ENCODE results near the gene PIRT.

Gene PIRT

DNA sequence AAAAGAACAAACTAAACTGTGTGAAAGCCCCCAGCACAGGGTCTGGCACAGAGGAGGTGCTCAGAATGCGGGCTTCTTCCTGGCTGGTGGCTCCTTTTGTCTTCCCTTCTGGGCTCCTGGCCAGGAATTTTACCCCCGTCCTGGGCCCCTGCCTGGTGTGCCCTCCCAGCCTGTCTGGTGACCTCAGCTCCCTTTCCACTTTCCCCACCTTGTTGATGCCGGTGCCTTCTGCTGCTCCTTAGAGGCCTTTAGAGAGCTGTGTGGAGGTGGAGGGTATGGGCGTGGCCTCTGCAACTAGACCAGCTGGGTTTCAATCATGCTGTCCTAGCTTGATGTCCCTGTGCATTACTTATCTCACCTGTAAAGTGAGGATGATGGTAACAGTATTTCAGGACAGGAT lies 16.8 kb downstream of the PIRT start:
- no peak for DNase-seq

GRCh38 chr17:10815319-10815718 lies 22.6 kb downstream of the PIRT start:
- no peak for DNase-seq

DNA sequence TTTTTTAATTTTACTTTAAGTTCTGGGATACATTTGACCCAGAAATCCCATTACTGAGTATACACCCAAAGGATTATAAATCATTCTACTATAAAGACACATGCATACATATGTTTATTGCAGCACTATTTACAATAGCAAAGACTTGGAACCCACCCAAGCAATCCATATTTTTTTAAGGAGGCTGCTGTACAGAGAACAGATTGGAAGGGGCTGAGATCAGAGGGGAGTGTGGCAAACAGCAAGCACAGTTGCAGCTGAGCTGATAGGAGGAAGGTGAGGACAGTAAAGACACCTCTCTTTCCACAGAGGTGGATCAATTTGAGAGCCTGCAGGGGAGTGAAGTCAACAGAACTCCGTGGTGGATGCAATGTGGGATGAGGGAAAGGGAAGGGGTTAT lies 23.8 kb downstream of the PIRT start:
- DNase-seq, result no peak

GRCh38 chr17:10812674-10813073 lies 25.2 kb downstream of the PIRT start:
- no peak for DNase-seq

DNA sequence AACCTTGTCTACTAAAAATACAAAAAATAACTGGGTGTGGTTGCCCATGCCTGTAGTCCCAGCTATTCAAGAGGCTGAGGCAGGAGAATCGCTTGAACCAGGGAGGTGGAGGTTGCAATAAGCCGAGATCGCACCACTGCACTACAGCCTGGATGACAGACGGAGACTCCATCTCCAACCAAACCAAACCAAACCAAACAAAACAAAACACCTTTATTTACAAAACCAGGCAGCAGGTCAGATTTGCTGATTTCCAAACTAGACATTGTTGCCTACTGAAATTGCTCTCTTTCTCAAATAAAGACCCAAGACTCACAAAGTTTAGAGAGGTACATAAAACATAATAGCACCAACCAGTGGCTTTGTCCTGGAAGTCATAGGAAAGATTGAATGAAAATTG lies 28.3 kb downstream of the PIRT start:
- DNase-seq, result no peak

DNA sequence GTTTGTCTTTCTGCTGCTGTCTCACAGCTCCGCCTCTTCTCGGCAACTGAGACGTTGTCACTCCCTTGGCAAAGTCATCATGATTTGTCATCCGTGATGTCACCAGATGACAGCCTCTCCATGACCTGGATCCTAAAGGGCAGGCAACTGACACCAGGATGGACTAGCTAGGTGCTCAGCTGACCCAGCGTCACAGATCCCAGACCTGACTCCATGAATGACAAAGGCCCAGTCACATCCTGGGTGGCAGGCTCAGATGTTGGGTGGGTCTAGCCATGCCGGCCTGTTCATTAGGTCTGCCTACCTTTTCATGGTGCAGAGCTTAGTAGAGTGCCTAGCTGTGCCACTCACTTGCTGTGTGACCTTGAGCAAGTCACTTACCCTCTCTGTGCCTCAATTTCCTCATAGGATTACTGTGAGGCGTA lies 30.2 kb downstream of the PIRT start:
- no peak for DNase-seq

DNA sequence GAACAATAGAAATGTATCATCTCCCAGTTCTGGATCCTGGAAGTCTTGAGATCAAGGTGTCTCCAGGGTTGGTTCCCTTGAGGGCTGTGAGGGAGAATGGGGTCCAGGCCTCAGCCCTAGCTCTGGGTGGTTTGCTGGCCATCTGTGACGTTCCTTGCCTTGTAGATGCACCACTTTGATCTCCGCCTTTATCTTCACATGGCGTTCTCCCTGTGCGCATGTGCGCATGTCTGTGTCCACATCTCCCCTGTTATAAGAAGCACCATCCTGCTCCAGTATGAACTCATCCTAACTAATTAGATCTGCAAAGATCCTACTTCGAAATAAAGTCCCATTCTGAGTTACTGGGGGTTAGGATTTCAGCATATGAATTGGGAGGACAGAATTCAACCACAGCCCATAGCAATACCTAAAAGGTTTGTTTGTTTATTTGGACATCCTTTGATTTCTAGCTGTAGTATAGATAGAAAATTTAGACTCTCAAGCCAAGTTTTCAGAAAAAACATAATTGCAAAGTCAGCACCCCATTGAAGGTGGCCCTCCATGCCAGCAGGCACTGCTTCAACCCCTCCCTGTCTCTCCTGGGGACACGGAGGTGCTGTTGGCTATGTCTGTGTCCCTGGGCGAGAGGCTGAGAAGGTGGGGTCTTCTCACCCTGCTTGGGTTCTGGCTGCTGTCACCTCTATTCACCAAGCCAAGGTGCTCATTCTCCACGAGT lies 31.2 kb downstream of the PIRT start:
- no peak for DNase-seq

GRCh38 chr17:10805911-10806310 lies 32.0 kb downstream of the PIRT start:
- no peak for DNase-seq

- no peak for DNase-seq
Measured at GRCh38 chr17:10804546-10804945, 33.3 kb downstream of the PIRT start.

GRCh38 chr17:10803830-10804475 lies 33.9 kb downstream of the PIRT start, which contains the start of gene TMEM238L:
Gene TMEM238L (minus strand): TSS chr17:10804099. CDS start chr17:10803963, 136 bp downstream.
- DNase-seq, result no peak

GRCh38 chr17:10803350-10803749 lies 34.5 kb downstream of the PIRT start:
- no peak for DNase-seq

GRCh38 chr17:10802496-10803284 lies 35.2 kb downstream of the PIRT start:
- no peak for DNase-seq

GRCh38 chr17:10799407-10799806 lies 38.5 kb downstream of the PIRT start:
- no peak for DNase-seq

- DNase-seq, result no peak
Measured at GRCh38 chr17:10798910-10799309, 39.0 kb downstream of the PIRT start.

- DNase-seq, result no peak
Measured at GRCh38 chr17:10798332-10798749, 39.5 kb downstream of the PIRT start.

DNA sequence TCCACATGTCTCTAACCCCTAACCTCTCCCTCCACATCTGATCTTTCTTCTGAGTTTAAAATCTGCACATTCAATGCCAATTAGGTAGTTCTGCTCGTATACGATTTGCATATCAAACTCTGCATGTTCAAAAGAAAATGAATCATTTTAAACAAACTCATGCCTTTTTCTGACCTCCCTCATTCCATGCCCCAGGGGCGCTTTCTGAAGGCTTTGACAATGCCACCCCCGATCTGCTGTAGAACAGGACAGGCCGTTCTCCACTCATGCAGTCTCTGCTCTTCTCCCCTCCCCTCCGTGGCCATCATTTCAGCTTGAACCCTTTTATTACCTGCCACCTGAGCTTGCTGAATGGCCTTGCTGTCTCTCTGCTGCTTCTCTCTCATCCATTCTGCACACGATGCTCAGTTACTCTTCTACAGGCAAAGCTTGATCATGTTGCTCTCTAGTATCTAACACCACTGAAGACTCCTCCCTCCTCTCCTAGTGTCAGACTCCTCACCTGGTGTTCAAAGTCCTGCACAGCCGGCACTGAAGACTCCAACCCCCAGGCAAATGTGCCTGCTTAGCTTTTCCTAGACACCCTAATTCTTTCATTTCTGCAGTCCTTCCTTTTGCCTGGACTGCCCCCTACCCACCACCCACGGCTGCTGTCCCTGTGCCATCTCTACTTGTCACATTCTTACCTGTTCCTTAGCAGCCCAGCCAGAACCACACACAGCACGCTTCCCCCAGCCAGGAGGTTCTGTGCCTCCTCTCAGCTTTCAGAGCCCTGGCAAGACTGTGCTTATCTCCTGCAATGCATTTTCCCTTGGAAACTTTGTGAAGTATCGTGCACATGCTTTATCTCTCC lies 40.2 kb downstream of the PIRT start:
- DNase-seq, result no peak

GRCh38 chr17:10793816-10794215 lies 44.1 kb downstream of the PIRT start:
- DNase-seq, result no peak

GRCh38 chr17:10793256-10793655 lies 44.6 kb downstream of the PIRT start:
- DNase-seq, result no peak

- no peak for DNase-seq
Measured at GRCh38 chr17:10792151-10792550, 45.7 kb downstream of the PIRT start.

DNA sequence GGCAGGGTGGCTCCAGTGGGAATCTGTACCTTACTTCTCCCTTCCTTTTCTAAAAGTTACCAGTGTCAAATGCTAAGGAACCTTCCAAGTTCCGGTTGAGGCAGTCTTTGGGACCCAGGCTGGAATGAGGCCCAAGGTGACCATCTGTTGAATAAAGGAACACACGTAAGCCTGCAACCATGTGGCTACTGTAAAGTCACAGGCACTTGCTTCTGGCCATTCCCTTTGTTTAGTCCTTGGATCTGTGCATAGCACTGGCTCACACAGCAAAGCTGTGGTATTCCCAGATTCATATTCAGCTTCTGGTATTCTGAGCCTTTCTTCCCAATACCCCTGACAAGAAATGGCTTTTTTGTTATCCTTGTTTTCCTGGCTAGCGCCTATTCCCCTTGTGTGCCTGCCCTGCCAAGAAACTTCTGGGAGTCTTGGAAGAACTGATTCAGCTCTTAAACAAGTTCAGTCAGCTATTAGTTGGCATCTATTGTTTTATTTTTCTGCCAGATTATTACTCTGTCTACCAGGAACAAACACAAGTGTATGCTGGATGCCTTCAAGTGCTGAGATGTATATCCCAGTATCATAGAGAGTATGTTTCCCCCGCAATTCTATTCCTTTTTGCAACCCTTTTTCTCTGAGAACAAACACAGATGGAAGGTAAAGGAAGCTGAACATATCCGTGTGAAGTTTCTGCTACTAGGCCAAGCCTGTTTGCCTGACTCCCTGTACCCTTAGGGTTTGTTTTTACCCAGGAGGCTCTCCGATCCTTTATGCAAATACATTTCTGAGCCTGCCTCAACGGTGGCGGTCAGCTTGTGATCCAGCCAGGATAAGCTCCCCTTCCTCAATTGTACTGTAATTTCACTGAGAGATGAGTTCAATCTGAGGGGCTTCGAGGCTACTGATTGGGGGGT lies 47.1 kb downstream of the PIRT start:
- no peak for DNase-seq

- no peak for DNase-seq
Measured at GRCh38 chr17:10789694-10790271, 48.1 kb downstream of the PIRT start.

Data from NCI-H2081 (cell line).